ENCODE data around the gene TMEM117. TPM values are rescaled to one million over a fixed set of nuclear protein-coding genes. Genes with fewer than 3 reads are reported as not detected.

TMEM117 gene
- total RNA-seq, 2 experiments from 2014 or later: 1.7 TPM

GRCh38 chr12:44397631-44398030 is 561.8 kb downstream of the TMEM117 start:
- no peaks in the 10 kb centered on the region for H3K27me3 Mint-ChIP-seq
- no peak for DNase-seq
- intact Hi-C loops (cut with micrococcal nuclease): no loop called here
- no peaks in the 10 kb centered on the region for H3K4me1 Mint-ChIP-seq (ENCODE audit: low read depth)
- ChIA-PET POLR2A (no interaction called here), CTCF (no interaction called here)
- no peak overlapping the region for H3K27ac Mint-ChIP-seq
- no peak overlapping the region for H3K4me3 Mint-ChIP-seq
- H3K9me3 Mint-ChIP-seq: peaks cover 2% of the 10 kb centered on the region
- no peaks in the 10 kb centered on the region for H3K36me3 Mint-ChIP-seq

GRCh38 chr12:44403185-44403584 is 567.3 kb downstream of the TMEM117 start:
- POLR2A ChIA-PET: no interaction called here
- Mint-ChIP-seq H3K4me3 (no peak overlapping the region), H3K27me3 (no peaks in the 10 kb centered on the region), H3K9me3 (peaks cover 2% of the 10 kb centered on the region), H3K27ac (no peak overlapping the region), H3K36me3 (no peaks in the 10 kb centered on the region), H3K4me1 (ENCODE audit: low read depth) (no peaks in the 10 kb centered on the region)
- intact Hi-C loops (cut with micrococcal nuclease): no loop called here
- CTCF ChIA-PET: no interaction called here
- DNase-seq: no peak

- ChIA-PET CTCF (no interaction called here), POLR2A (no interaction called here)
- Mint-ChIP-seq H3K27me3 (no peaks in the 10 kb centered on the region), H3K4me1 (ENCODE audit: low read depth) (no peaks in the 10 kb centered on the region), H3K36me3 (no peaks in the 10 kb centered on the region), H3K4me3 (no peak overlapping the region), H3K9me3 (peaks cover 2% of the 10 kb centered on the region), H3K27ac (no peak overlapping the region)
- intact Hi-C loops (cut with micrococcal nuclease): no loop called here
- DNase-seq: no peak
Observed at GRCh38 chr12:44405297-44405696, 569.4 kb downstream of the TMEM117 start.

- no peaks in the 10 kb centered on the region for H3K9me3 Mint-ChIP-seq
- peaks cover 7% of the 10 kb centered on the region for H3K27me3 Mint-ChIP-seq
- ChIA-PET CTCF (no interaction called here), POLR2A (no interaction called here)
- no peaks in the 10 kb centered on the region for H3K4me1 Mint-ChIP-seq (ENCODE audit: low read depth)
- no peak for DNase-seq
- no peak overlapping the region for H3K4me3 Mint-ChIP-seq
- intact Hi-C loops (cut with micrococcal nuclease): no loop called here
- H3K36me3 Mint-ChIP-seq: no peaks in the 10 kb centered on the region
- no peak overlapping the region for H3K27ac Mint-ChIP-seq
Observed at GRCh38 chr12:44422559-44422958, 586.7 kb downstream of the TMEM117 start.

- ChIA-PET CTCF (no interaction called here), POLR2A (no interaction called here)
- H3K4me1 Mint-ChIP-seq (ENCODE audit: low read depth): no peaks in the 10 kb centered on the region
- peaks cover 4% of the 10 kb centered on the region for H3K27me3 Mint-ChIP-seq
- no peak overlapping the region for H3K27ac Mint-ChIP-seq
- intact Hi-C loops (cut with micrococcal nuclease): no loop called here
- H3K4me3 Mint-ChIP-seq: no peak overlapping the region
- no peak for DNase-seq
- no peaks in the 10 kb centered on the region for H3K36me3 Mint-ChIP-seq
- no peaks in the 10 kb centered on the region for H3K9me3 Mint-ChIP-seq
Observed at GRCh38 chr12:44428825-44429224, 592.9 kb downstream of the TMEM117 start.

GRCh38 chr12:44431647-44432343 is 595.9 kb downstream of the TMEM117 start:
- no peaks in the 10 kb centered on the region for H3K36me3 Mint-ChIP-seq
- no peaks in the 10 kb centered on the region for H3K4me1 Mint-ChIP-seq (ENCODE audit: low read depth)
- POLR2A ChIA-PET: no interaction called here
- CTCF ChIA-PET: no interaction called here
- H3K4me3 Mint-ChIP-seq: no peak overlapping the region
- no peaks in the 10 kb centered on the region for H3K9me3 Mint-ChIP-seq
- H3K27ac Mint-ChIP-seq: no peak overlapping the region
- no peak for DNase-seq
- peaks cover 4% of the 10 kb centered on the region for H3K27me3 Mint-ChIP-seq
- intact Hi-C loops (cut with micrococcal nuclease): no loop called here

GRCh38 chr12:44433659-44434058 is 597.8 kb downstream of the TMEM117 start:
- H3K27me3 Mint-ChIP-seq: peaks cover 1% of the 10 kb centered on the region
- CTCF ChIA-PET: no interaction called here
- H3K27ac Mint-ChIP-seq: no peak overlapping the region
- no peaks in the 10 kb centered on the region for H3K36me3 Mint-ChIP-seq
- H3K4me1 Mint-ChIP-seq (ENCODE audit: low read depth): no peaks in the 10 kb centered on the region
- no peak for DNase-seq
- no peak overlapping the region for H3K4me3 Mint-ChIP-seq
- intact Hi-C loops (cut with micrococcal nuclease): no loop called here
- no peaks in the 10 kb centered on the region for H3K9me3 Mint-ChIP-seq
- POLR2A ChIA-PET: no interaction called here

- Mint-ChIP-seq H3K9me3 (no peaks in the 10 kb centered on the region), H3K27ac (no peak overlapping the region), H3K27me3 (peaks cover 1% of the 10 kb centered on the region), H3K4me1 (ENCODE audit: low read depth) (no peaks in the 10 kb centered on the region), H3K36me3 (no peaks in the 10 kb centered on the region), H3K4me3 (no peak overlapping the region)
- no peak for DNase-seq
- ChIA-PET POLR2A (no interaction called here), CTCF (no interaction called here)
- intact Hi-C loops (cut with micrococcal nuclease): no loop called here
Observed at GRCh38 chr12:44436756-44437155, 600.9 kb downstream of the TMEM117 start.

Other genes with a start within 250 kb of the TMEM117 start
- gene PUS7L, start 77.3 kb upstream of the TMEM117 start, total RNA-seq: 10 to 100 TPM; 14.8 to 16.0 TPM
- 10 to 100 TPM; 30.8 to 33.6 TPM for gene IRAK4, start 77.1 kb upstream of the TMEM117 start, total RNA-seq
- gene TWF1, start 29.8 kb upstream of the TMEM117 start, total RNA-seq: 10 to 100 TPM; 19.1 to 19.4 TPM

Measured in activated CD4-positive, alpha-beta memory T cell treated with anti-CD3 and anti-CD28 coated beads for 36 hours (primary cell).